GM23338 (cell line): ENCODE data around the gene RAX2. TPM values are rescaled to one million over a fixed set of nuclear protein-coding genes. Genes with fewer than 3 reads are reported as not detected.

ENCODE experiments used
- ATAC-seq: fragments of 200-7000 bp; cut with Tn5 transposase; 3 replicates; pipeline ENCODE4 v1.9.1; 2020
- DNase-seq: peaks from one replicate; pipeline ENCODE4 v3.0.0-alpha.2; 2015; ENCODE audit warnings: low spot score
- H2AFZ ChIP-seq: fragments of 200-600 bp; sonication (generic); 2 replicates; pipeline ENCODE4 v1.8.0; 2016; ENCODE audit warnings: antibody characterized with exemption, mild to moderate bottlenecking, moderate library complexity
- H3F3A ChIP-seq: fragments of 200-600 bp; sonication (generic); replicated peaks from 2 replicates; pipeline ENCODE4 v1.8.0; 2017; ENCODE audit warnings: antibody characterized with exemption, mixed run types, low read depth
- H3K27ac ChIP-seq: fragments of 200-600 bp; sonication (generic); 2 replicates; pipeline ENCODE4 v1.6.1; 2016; ENCODE audit warnings: low read depth
- H3K27me3 ChIP-seq: fragments of 200-600 bp; sonication (generic); 2 replicates; pipeline ENCODE4 v1.8.0; 2016; ENCODE audit warnings: mild to moderate bottlenecking, mixed run types, moderate library complexity; ENCODE audit not compliant: insufficient read depth
- H3K36me3 ChIP-seq: fragments of 200-600 bp; sonication (generic); 2 replicates; pipeline ENCODE4 v1.8.0; 2016; ENCODE audit warnings: mild to moderate bottlenecking; ENCODE audit not compliant: insufficient read depth
- H3K4me1 ChIP-seq: fragments of 200-600 bp; sonication (generic); 2 replicates; pipeline ENCODE4 v1.8.0; 2016; ENCODE audit warnings: mild to moderate bottlenecking, moderate library complexity; ENCODE audit not compliant: insufficient read depth
- H3K4me2 ChIP-seq: fragments of 200-600 bp; sonication (generic); 2 replicates; pipeline ENCODE4 v1.7.1; 2017; ENCODE audit warnings: mixed run types
- H3K4me3 ChIP-seq: fragments of 200-600 bp; sonication (generic); 2 replicates; pipeline ENCODE4 v1.6.1; 2016; ENCODE audit warnings: mixed run types
- H3K79me2 ChIP-seq: fragments of 200-600 bp; sonication (generic); replicated peaks from 2 replicates; pipeline ENCODE4 v1.8.0; 2017; ENCODE audit warnings: mild to moderate bottlenecking; ENCODE audit not compliant: insufficient read depth
- H3K9me2 ChIP-seq: fragments of 200-600 bp; sonication (generic); 2 replicates; pipeline ENCODE4 v1.8.0; 2017; ENCODE audit not compliant: insufficient read depth
- H4K20me1 ChIP-seq: fragments of 200-600 bp; sonication (generic); replicated peaks from 2 replicates; pipeline ENCODE4 v1.8.0; 2017; ENCODE audit warnings: mild to moderate bottlenecking; ENCODE audit not compliant: insufficient read depth
- H3K27ac Mint-ChIP-seq: 2 replicates; pipeline ENCODE4 v1.8.0; 2020; ENCODE audit warnings: inconsistent platforms, mild to moderate bottlenecking, moderate library complexity, mixed read lengths
- H3K27me3 Mint-ChIP-seq: 3 replicates; pipeline ENCODE4 v1.8.0; 2022; ENCODE audit warnings: low read depth, mild to moderate bottlenecking, moderate library complexity, mixed read lengths, inconsistent platforms; ENCODE audit not compliant: insufficient read depth, poor library complexity
- H3K36me3 Mint-ChIP-seq: 3 replicates; pipeline ENCODE4 v1.8.0; 2021; ENCODE audit warnings: low read depth, mild to moderate bottlenecking, inconsistent platforms, moderate library complexity, mixed read lengths
- H3K4me1 Mint-ChIP-seq: 3 replicates; pipeline ENCODE4 v1.8.0; 2020; ENCODE audit warnings: mild to moderate bottlenecking, inconsistent platforms, mixed read lengths
- H3K4me3 Mint-ChIP-seq: 3 replicates; pipeline ENCODE4 v1.8.0; 2021; ENCODE audit warnings: moderate library complexity, mild to moderate bottlenecking, inconsistent platforms, mixed read lengths
- H3K9me3 Mint-ChIP-seq: 3 replicates; pipeline ENCODE4 v1.8.0; 2020; ENCODE audit warnings: moderate library complexity, mild to moderate bottlenecking, inconsistent platforms, mixed read lengths
- CREB1 ChIP-seq: fragments of 250-450 bp; sonication (Bioruptor Pico); IDR thresholded peaks from 2 replicates; pipeline ENCODE4 v1.5.0; 2020; ENCODE audit warnings: low read depth, mild to moderate bottlenecking, moderate library complexity
- ETS1 ChIP-seq: IDR thresholded peaks from 2 replicates; pipeline ENCODE4 v1.6.1; 2016; ENCODE audit warnings: antibody characterized with exemption
- EZH2 ChIP-seq: fragments of 200-600 bp; sonication (generic); IDR thresholded peaks from one replicate; pipeline ENCODE4 v1.8.0; 2017; ENCODE audit warnings: antibody characterized with exemption, mild to moderate bottlenecking, low read depth; ENCODE audit not compliant: unreplicated experiment
- JUNB ChIP-seq: IDR thresholded peaks from one replicate; pipeline ENCODE4 v1.6.1; 2016; ENCODE audit warnings: antibody characterized with exemption; ENCODE audit not compliant: unreplicated experiment
- NANOG ChIP-seq: IDR thresholded peaks from 2 replicates; pipeline ENCODE4 v1.6.1; 2016; ENCODE audit warnings: antibody characterized with exemption, borderline replicate concordance
- POLR2AphosphoS5 ChIP-seq: IDR thresholded peaks from 2 replicates; pipeline ENCODE4 v1.6.1; 2016; ENCODE audit warnings: antibody characterized with exemption, low read depth
- REST ChIP-seq: IDR thresholded peaks from one replicate; pipeline ENCODE4 v1.6.1; 2018; ENCODE audit warnings: antibody characterized with exemption; ENCODE audit not compliant: unreplicated experiment
- STAT1 ChIP-seq: IDR thresholded peaks from one replicate; pipeline ENCODE4 v1.6.1; 2016; ENCODE audit warnings: antibody characterized with exemption; ENCODE audit not compliant: unreplicated experiment
- ZNF114 ChIP-seq: fragments of 250-450 bp; sonication (Bioruptor Pico); IDR thresholded peaks from 2 replicates; pipeline ENCODE4 v1.5.0; 2020; ENCODE audit warnings: mild to moderate bottlenecking, moderate library complexity
- ZNF331 ChIP-seq: fragments of 250-450 bp; sonication (Bioruptor Pico); IDR thresholded peaks from 2 replicates; pipeline ENCODE4 v1.5.0; 2020; ENCODE audit warnings: low read depth, mild to moderate bottlenecking, moderate library complexity
- ZNF462 ChIP-seq: fragments of 250-450 bp; sonication (Bioruptor Pico); IDR thresholded peaks from 2 replicates; pipeline ENCODE4 v1.5.0; 2020; ENCODE audit warnings: mild to moderate bottlenecking, moderate library complexity
- polyA plus RNA-seq: library from polyadenylated mRNA; unstranded; fragments of >200 nt; fragmentation: Nextera tagmentation; extraction: Ambion mirVana; gene quantifications from 2 replicates; pipeline ENCODE4 v1.2.1, GENCODE V29; 2016
- total RNA-seq: library from RNA; depleted of rRNA; stranded (reverse); fragments of >200 nt; shearing (Covaris generic); gene quantifications from 2 replicates; pipeline ENCODE4 v1.2.3, GENCODE V29; 2014

Gene RAX2
- total and polyA plus RNA-seq, 2 experiments from 2014 or later, result 0.13 TPM; not detected in 1

GRCh38 chr19:3783660-3784584 lies 11.9 kb upstream of the RAX2 start (continued):
- no peak for TF ChIP-seq JUNB

GRCh38 chr19:3782903-3783302 lies 10.9 kb upstream of the RAX2 start:
- no peak overlapping the region for H3K27ac ChIP-seq
- H3K9me2 ChIP-seq, result no peaks in the 10 kb centered on the region
- Mint-ChIP-seq H3K36me3 (peaks cover 33% of the 10 kb centered on the region), H3K27me3 (peaks cover 21% of the 10 kb centered on the region), H3K9me3 (peaks cover 29% of the 10 kb centered on the region), H3K4me1 (peaks cover 8% of the 10 kb centered on the region), H3K27ac (no peak overlapping the region), H3K4me3 (no peak overlapping the region)
- no peak for DNase-seq
- no peaks in the 10 kb centered on the region for H4K20me1 ChIP-seq
- no peaks in the 10 kb centered on the region for H3K79me2 ChIP-seq
- H2AFZ ChIP-seq, result no peak overlapping the region
- no peaks in the 10 kb centered on the region for H3F3A ChIP-seq
- ATAC-seq, result no peak
- peaks cover 4% of the 10 kb centered on the region; the same call in 1 of the 2 replicates for H3K36me3 ChIP-seq
- H3K4me2 ChIP-seq, result no peak overlapping the region
- H3K4me3 ChIP-seq, result no peak overlapping the region
- H3K27me3 ChIP-seq, result peaks cover 10% of the 10 kb centered on the region
- no peaks in the 10 kb centered on the region; the same call in 1 of the 2 replicates for H3K4me1 ChIP-seq
- TF ChIP-seq REST (no peak), POLR2AphosphoS5 (no peak), JUNB (no peak), EZH2 (no peak), NANOG (no peak), ZNF462 (no peak), ETS1 (no peak), CREB1 (CRISPR knock-in tag) (no peak), STAT1 (no peak), ZNF114 (CRISPR knock-in tag) (no peak), ZNF331 (CRISPR knock-in tag) (no peak)
